Neural progenitor cell (in vitro differentiated cells): Measurements from ENCODE around the gene DYNLRB1. TPM values are rescaled to one million over a fixed set of nuclear protein-coding genes. Genes with fewer than 3 reads are reported as not detected.

ENCODE experiments used
- DNase-seq: peaks from one replicate; pipeline ENCODE4 v3.0.0-alpha.2; 2016; ENCODE audit warnings: low spot score
- H2AFZ ChIP-seq: fragments of 200-600 bp; sonication (generic); replicated peaks from 2 replicates; pipeline ENCODE4 v1.6.1; 2016; ENCODE audit warnings: antibody characterized with exemption
- H3F3A ChIP-seq: fragments of 200-600 bp; sonication (generic); 2 replicates; pipeline ENCODE4 v1.6.1; 2016; ENCODE audit warnings: antibody characterized with exemption, low read depth
- H3K27ac ChIP-seq: fragments of 200-600 bp; sonication (generic); 2 replicates; pipeline ENCODE4 v1.5.1; 2016; ENCODE audit warnings: mild to moderate bottlenecking
- H3K27me3 ChIP-seq: fragments of 200-600 bp; sonication (generic); 2 replicates; pipeline ENCODE4 v1.6.1; 2016; ENCODE audit warnings: mild to moderate bottlenecking, moderate library complexity
- H3K36me3 ChIP-seq: fragments of 200-600 bp; sonication (generic); 2 replicates; pipeline ENCODE4 v1.5.1; 2016
- H3K4me1 ChIP-seq: fragments of 200-600 bp; sonication (generic); 2 replicates; pipeline ENCODE4 v1.6.1; 2016; ENCODE audit warnings: mixed run types
- H3K4me2 ChIP-seq: fragments of 200-600 bp; sonication (generic); 2 replicates; pipeline ENCODE4 v1.6.1; 2016
- H3K4me3 ChIP-seq: fragments of 200-600 bp; sonication (generic); 2 replicates; pipeline ENCODE4 v1.5.1; 2016
- H3K79me2 ChIP-seq: fragments of 200-600 bp; sonication (generic); 2 replicates; pipeline ENCODE4 v1.6.1; 2016; ENCODE audit warnings: low read depth
- H3K9ac ChIP-seq: fragments of 200-600 bp; sonication (generic); 2 replicates; pipeline ENCODE4 v1.6.1; 2016
- H3K9me3 ChIP-seq: fragments of 200-600 bp; sonication (generic); 2 replicates; pipeline ENCODE4 v1.5.1; 2016; ENCODE audit warnings: low read depth
- H4K20me1 ChIP-seq: fragments of 200-600 bp; sonication (generic); 2 replicates; pipeline ENCODE4 v1.6.1; 2016; ENCODE audit warnings: low read depth
- H3K27ac Mint-ChIP-seq: 3 replicates; pipeline ENCODE4 v1.8.0; 2021; ENCODE audit warnings: mixed read lengths
- H3K27me3 Mint-ChIP-seq: 2 replicates; pipeline ENCODE4 v1.8.0; 2022; ENCODE audit warnings: low read depth, mild to moderate bottlenecking, inconsistent platforms, moderate library complexity, mixed read lengths; ENCODE audit not compliant: insufficient read depth
- H3K36me3 Mint-ChIP-seq: 3 replicates; pipeline ENCODE4 v1.8.0; 2021; ENCODE audit warnings: mixed read lengths
- H3K4me1 Mint-ChIP-seq: 3 replicates; pipeline ENCODE4 v1.8.0; 2021; ENCODE audit warnings: mixed read lengths
- H3K4me3 Mint-ChIP-seq: 3 replicates; pipeline ENCODE4 v1.8.0; 2021; ENCODE audit warnings: mild to moderate bottlenecking, moderate library complexity, mixed read lengths
- H3K9me3 Mint-ChIP-seq: 3 replicates; pipeline ENCODE4 v1.8.0; 2020; ENCODE audit warnings: mixed read lengths
- CTCF ChIP-seq: fragments of 200-600 bp; sonication (generic); IDR thresholded peaks from 2 replicates; pipeline ENCODE4 v1.5.1; 2017; ENCODE audit warnings: antibody characterized with exemption, mild to moderate bottlenecking
- EZH2 ChIP-seq: fragments of 200-600 bp; sonication (generic); IDR thresholded peaks from 2 replicates; pipeline ENCODE4 v1.6.1; 2017; ENCODE audit warnings: antibody characterized with exemption, mild to moderate bottlenecking, moderate library complexity
- EZH2phosphoT487 ChIP-seq: fragments of 200-600 bp; sonication (generic); IDR thresholded peaks from 2 replicates; pipeline ENCODE4 v1.6.1; 2017; ENCODE audit warnings: antibody characterized with exemption
- total RNA-seq: library from RNA; depleted of rRNA; stranded (reverse); fragments of >200 nt; gene quantifications from 2 replicates; pipeline ENCODE4 v1.2.3, GENCODE V29; 2015; ENCODE audit warnings: low replicate concordance

The DYNLRB1 gene
- total RNA-seq, 1 donor from 2014 or later = 73.1 TPM

- no peaks in the 10 kb centered on the region for H3K9me3 Mint-ChIP-seq
- TF ChIP-seq EZH2 = no peak
- H4K20me1 ChIP-seq = peaks cover 22% of the 10 kb centered on the region
- no peak overlapping the region for H3K9ac ChIP-seq
- no peak overlapping the region for H3K4me3 ChIP-seq
- H3K27ac Mint-ChIP-seq = no peak overlapping the region
- H3K4me1 Mint-ChIP-seq = peaks cover 16% of the 10 kb centered on the region
- peaks cover 5% of the 10 kb centered on the region for H3K27me3 Mint-ChIP-seq
- H3K36me3 ChIP-seq = no peaks in the 10 kb centered on the region
- peaks cover 4% of the 10 kb centered on the region for H3K4me1 ChIP-seq
- H3K36me3 Mint-ChIP-seq = peaks cover 25% of the 10 kb centered on the region
- H3F3A ChIP-seq = peaks cover 13% of the 10 kb centered on the region
- H3K79me2 ChIP-seq = no peaks in the 10 kb centered on the region
- H3K27ac ChIP-seq = no peak overlapping the region
- H3K9me3 ChIP-seq = no peaks in the 10 kb centered on the region
- no peak overlapping the region for H3K4me3 Mint-ChIP-seq
- H2AFZ ChIP-seq = no peak overlapping the region
- DNase-seq = no peak
- H3K4me2 ChIP-seq = no peak overlapping the region
- peaks cover 7% of the 10 kb centered on the region for H3K27me3 ChIP-seq
These were observed 24.5 kb downstream of the DYNLRB1 start for GRCh38 chr20:34540596-34541263.

DNA sequence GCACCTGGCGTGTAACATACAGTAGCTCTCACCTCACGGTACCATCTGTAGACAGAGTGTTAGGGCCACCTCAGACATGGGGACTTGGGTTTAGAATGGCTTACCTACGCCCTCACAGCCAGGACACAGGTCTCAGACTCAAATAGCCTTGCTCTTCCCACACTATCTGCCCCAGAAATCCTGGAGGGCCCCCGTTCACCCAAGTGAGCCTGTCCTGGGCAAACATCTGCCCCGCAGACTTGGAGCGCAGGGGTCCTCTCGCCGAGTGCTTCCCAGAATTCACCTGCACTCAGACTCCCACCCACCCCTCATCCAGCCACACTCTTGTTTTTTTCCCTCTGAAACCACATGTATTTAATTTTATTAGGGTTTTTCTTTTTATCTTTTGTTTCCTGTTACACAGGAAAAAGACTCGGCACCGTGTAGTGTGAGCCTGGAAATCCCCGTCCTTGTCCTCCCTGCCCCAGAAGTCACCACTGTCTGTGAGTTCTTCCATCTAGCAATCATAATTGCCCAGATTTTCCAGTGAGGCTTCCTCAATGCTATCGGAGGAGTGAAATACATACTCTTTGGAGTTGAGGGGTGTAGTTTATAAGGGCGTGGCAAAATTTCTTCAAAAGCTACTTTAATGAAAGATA is 25.2 kb downstream of the DYNLRB1 start:
- Histone ChIP-seq H3K79me2 (no peaks in the 10 kb centered on the region), H3K4me3 (no peak overlapping the region), H2AFZ (no peak overlapping the region), H3K27me3 (peaks cover 7% of the 10 kb centered on the region), H3F3A (peaks cover 13% of the 10 kb centered on the region), H3K9ac (no peak overlapping the region), H3K4me2 (no peak overlapping the region), H3K27ac (no peak overlapping the region), H3K4me1 (peaks cover 4% of the 10 kb centered on the region), H3K36me3 (no peaks in the 10 kb centered on the region), H3K9me3 (no peaks in the 10 kb centered on the region), H4K20me1 (peaks cover 22% of the 10 kb centered on the region)
- Mint-ChIP-seq H3K4me3 (no peak overlapping the region), H3K27me3 (peaks cover 4% of the 10 kb centered on the region), H3K4me1 (peaks cover 15% of the 10 kb centered on the region), H3K27ac (no peak overlapping the region), H3K9me3 (no peaks in the 10 kb centered on the region), H3K36me3 (peaks cover 22% of the 10 kb centered on the region)
- no peak for TF ChIP-seq CTCF
- DNase-seq = no peak

GRCh38 chr20:34541917-34542316 is 25.7 kb downstream of the DYNLRB1 start:
- Mint-ChIP-seq H3K36me3 (peaks cover 22% of the 10 kb centered on the region), H3K9me3 (no peaks in the 10 kb centered on the region), H3K27me3 (peaks cover 5% of the 10 kb centered on the region), H3K4me1 (peaks cover 15% of the 10 kb centered on the region), H3K27ac (no peak overlapping the region), H3K4me3 (no peak overlapping the region)
- peaks cover 19% of the 10 kb centered on the region for H4K20me1 ChIP-seq
- peaks cover 13% of the 10 kb centered on the region for H3F3A ChIP-seq
- H3K9me3 ChIP-seq = no peaks in the 10 kb centered on the region
- H3K4me2 ChIP-seq = no peak overlapping the region
- H3K36me3 ChIP-seq = no peaks in the 10 kb centered on the region
- H2AFZ ChIP-seq = no peak overlapping the region
- no peak overlapping the region for H3K27ac ChIP-seq
- H3K9ac ChIP-seq = no peak overlapping the region
- H3K4me1 ChIP-seq = peaks cover 4% of the 10 kb centered on the region
- H3K4me3 ChIP-seq = no peak overlapping the region
- H3K27me3 ChIP-seq = peaks cover 7% of the 10 kb centered on the region
- TF ChIP-seq EZH2phosphoT487 = no peak
- no peak for TF ChIP-seq CTCF
- no peak for TF ChIP-seq EZH2
- no peak for DNase-seq
- no peaks in the 10 kb centered on the region for H3K79me2 ChIP-seq

DNA sequence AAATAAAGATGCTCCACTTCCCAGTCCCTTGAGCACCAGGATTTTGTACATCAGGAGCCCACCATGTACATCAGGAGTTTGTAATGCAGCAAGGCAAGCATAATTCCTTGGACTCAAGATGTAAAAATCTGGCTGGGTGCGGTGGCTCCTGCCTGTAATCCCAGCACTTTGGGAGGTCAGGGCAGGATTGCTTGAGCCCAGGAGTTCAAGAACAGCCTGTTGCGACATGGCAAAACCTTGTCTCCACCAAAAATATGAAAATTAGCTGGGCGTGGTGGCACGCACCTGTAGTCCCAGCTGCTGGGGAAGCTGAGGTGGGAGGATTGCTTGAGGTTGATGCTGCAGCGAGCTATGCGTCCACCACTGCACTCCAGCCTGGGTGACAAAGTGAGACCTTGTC is 26.2 kb downstream of the DYNLRB1 start:
- Histone ChIP-seq H3K4me2 (no peak overlapping the region), H3K4me3 (no peak overlapping the region), H3K27ac (no peak overlapping the region), H3K9ac (no peak overlapping the region), H3K36me3 (no peaks in the 10 kb centered on the region), H3K79me2 (no peaks in the 10 kb centered on the region), H3K9me3 (no peaks in the 10 kb centered on the region), H3K27me3 (peaks cover 7% of the 10 kb centered on the region), H4K20me1 (peaks cover 15% of the 10 kb centered on the region), H3K4me1 (peaks cover 4% of the 10 kb centered on the region), H3F3A (peaks cover 13% of the 10 kb centered on the region), H2AFZ (no peak overlapping the region)
- peaks cover 18% of the 10 kb centered on the region for H3K36me3 Mint-ChIP-seq
- no peaks in the 10 kb centered on the region for H3K9me3 Mint-ChIP-seq
- TF ChIP-seq EZH2 (no peak), EZH2phosphoT487 (no peak), CTCF (no peak)
- H3K27me3 Mint-ChIP-seq = peaks cover 7% of the 10 kb centered on the region
- DNase-seq = no peak
- peaks cover 15% of the 10 kb centered on the region for H3K4me1 Mint-ChIP-seq
- H3K4me3 Mint-ChIP-seq = no peak overlapping the region
- no peak overlapping the region for H3K27ac Mint-ChIP-seq
